Endothelial cell (in vitro differentiated cells): ENCODE data around the gene HOOK1. TPM values are rescaled to one million over a fixed set of nuclear protein-coding genes. Genes with fewer than 3 reads are reported as not detected.
"Not testable (repeated sequence)": the region's sequence is repeated elsewhere in the genome, so short reads cannot be mapped to it uniquely, and the experiment has no call there.

Experiments used
- DNase-seq: peaks from one replicate; pipeline ENCODE4 v3.0.0; 2021; ENCODE audit warnings: low spot score
- H3K27ac Mint-ChIP-seq: one replicate; pipeline ENCODE4 v1.8.0; 2021; ENCODE audit warnings: mixed read lengths, inconsistent platforms; ENCODE audit not compliant: unreplicated experiment
- H3K27me3 Mint-ChIP-seq: one replicate; pipeline ENCODE4 v1.8.0; 2021; ENCODE audit warnings: mild to moderate bottlenecking, moderate library complexity, mixed read lengths, inconsistent platforms; ENCODE audit not compliant: unreplicated experiment
- H3K36me3 Mint-ChIP-seq: one replicate; pipeline ENCODE4 v1.8.0; 2021; ENCODE audit warnings: mild to moderate bottlenecking, low read depth, mixed read lengths, inconsistent platforms; ENCODE audit not compliant: unreplicated experiment
- H3K4me1 Mint-ChIP-seq: one replicate; pipeline ENCODE4 v1.8.0; 2021; ENCODE audit warnings: mild to moderate bottlenecking, mixed read lengths, inconsistent platforms; ENCODE audit not compliant: unreplicated experiment
- H3K4me3 Mint-ChIP-seq: one replicate; pipeline ENCODE4 v1.8.0; 2021; ENCODE audit warnings: mild to moderate bottlenecking, mixed read lengths, inconsistent platforms; ENCODE audit not compliant: unreplicated experiment
- H3K9me3 Mint-ChIP-seq: one replicate; pipeline ENCODE4 v1.8.0; 2021; ENCODE audit warnings: mixed read lengths, inconsistent platforms; ENCODE audit not compliant: unreplicated experiment
- total RNA-seq: library from RNA; stranded (reverse); fragmentation: NEBNext Ultra II Directional; extraction: Animal tissue kit (Norgen Biotek cat#: 25700); gene quantifications from one replicate; pipeline ENCODE4 v1.2.1, GENCODE V29; 2021; ENCODE audit not compliant: unreplicated experiment
- TF ChIP-seq, protein P1 (sequence below): fragments of 200-600 bp; sonication (generic); IDR thresholded peaks from one replicate; pipeline ENCODE4 v1.5.0; 2021; ENCODE audit warnings: antibody characterized with exemption; ENCODE audit not compliant: unreplicated experiment

HOOK1 gene
- total RNA-seq, 1 donor from 2014 or later = 8.2 TPM

- Mint-ChIP-seq H3K4me3 (no peak overlapping the region), H3K9me3 (no peaks in the 10 kb centered on the region), H3K4me1 (peaks cover 13% of the 10 kb centered on the region), H3K27me3 (peaks cover 1% of the 10 kb centered on the region), H3K27ac (no peak overlapping the region), H3K36me3 (no peaks in the 10 kb centered on the region)
- DNase-seq = no peak
- TF ChIP-seq, protein P1, sequence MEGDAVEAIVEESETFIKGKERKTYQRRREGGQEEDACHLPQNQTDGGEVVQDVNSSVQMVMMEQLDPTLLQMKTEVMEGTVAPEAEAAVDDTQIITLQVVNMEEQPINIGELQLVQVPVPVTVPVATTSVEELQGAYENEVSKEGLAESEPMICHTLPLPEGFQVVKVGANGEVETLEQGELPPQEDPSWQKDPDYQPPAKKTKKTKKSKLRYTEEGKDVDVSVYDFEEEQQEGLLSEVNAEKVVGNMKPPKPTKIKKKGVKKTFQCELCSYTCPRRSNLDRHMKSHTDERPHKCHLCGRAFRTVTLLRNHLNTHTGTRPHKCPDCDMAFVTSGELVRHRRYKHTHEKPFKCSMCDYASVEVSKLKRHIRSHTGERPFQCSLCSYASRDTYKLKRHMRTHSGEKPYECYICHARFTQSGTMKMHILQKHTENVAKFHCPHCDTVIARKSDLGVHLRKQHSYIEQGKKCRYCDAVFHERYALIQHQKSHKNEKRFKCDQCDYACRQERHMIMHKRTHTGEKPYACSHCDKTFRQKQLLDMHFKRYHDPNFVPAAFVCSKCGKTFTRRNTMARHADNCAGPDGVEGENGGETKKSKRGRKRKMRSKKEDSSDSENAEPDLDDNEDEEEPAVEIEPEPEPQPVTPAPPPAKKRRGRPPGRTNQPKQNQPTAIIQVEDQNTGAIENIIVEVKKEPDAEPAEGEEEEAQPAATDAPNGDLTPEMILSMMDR = no peak
Measured at GRCh38 chr1:59917785-59918180, 103.0 kb downstream of the HOOK1 start.

- Mint-ChIP-seq H3K27ac (no peak overlapping the region), H3K36me3 (no peaks in the 10 kb centered on the region), H3K27me3 (no peaks in the 10 kb centered on the region), H3K4me3 (no peak overlapping the region), H3K4me1 (peaks cover 13% of the 10 kb centered on the region), H3K9me3 (no peaks in the 10 kb centered on the region)
- DNase-seq = no peak
- TF ChIP-seq, protein P1 = no peak
Measured at GRCh38 chr1:59919746-59920145, 105.0 kb downstream of the HOOK1 start.

DNA sequence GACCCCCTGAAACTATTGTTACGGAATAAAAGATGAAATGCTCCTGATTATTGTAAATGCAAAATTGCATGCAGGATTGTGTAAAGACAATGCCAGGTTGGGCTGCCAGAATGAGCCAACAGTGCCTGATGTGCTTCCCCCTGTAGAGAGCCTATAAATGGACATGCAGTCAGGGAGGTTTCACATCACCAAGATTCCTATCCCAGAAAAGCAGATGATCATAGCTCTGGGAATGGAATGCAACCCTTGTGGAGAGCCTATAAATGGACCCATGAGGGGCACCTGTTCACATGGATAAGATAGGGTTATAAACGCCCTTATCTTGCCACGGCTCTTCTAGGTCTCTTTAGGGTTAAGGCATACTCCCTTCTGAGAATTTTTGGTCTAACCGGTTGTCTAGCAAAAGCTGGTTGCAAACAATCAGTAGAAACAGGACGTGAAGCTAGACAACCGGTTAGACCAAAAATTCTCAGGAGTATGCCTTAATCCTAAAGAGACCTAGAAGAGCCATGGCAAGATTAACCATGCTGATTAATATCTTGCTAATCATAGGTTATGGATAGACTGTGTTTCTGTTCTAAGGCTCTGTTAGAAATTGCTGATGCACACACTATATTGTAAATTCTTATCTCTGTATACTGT is 106.6 kb downstream of the HOOK1 start:
- not testable (repeated sequence) for H3K9me3 Mint-ChIP-seq, H3K4me1 Mint-ChIP-seq, H3K4me3 Mint-ChIP-seq, H3K36me3 Mint-ChIP-seq, H3K27me3 Mint-ChIP-seq, DNase-seq, H3K27ac Mint-ChIP-seq

- peaks cover 1% of the 10 kb centered on the region for H3K27me3 Mint-ChIP-seq
- no peak overlapping the region for H3K4me3 Mint-ChIP-seq
- H3K9me3 Mint-ChIP-seq = no peaks in the 10 kb centered on the region
- TF ChIP-seq, protein P1 = no peak
- H3K4me1 Mint-ChIP-seq = no peaks in the 10 kb centered on the region
- H3K27ac Mint-ChIP-seq = no peak overlapping the region
- no peak for DNase-seq
- no peaks in the 10 kb centered on the region for H3K36me3 Mint-ChIP-seq
Measured at GRCh38 chr1:59924653-59925052, 109.9 kb downstream of the HOOK1 start.

Other genes starting within 250 kb of the HOOK1 start
- gene CYP2J2, start 111.8 kb downstream of the HOOK1 start, total RNA-seq = 0.64 TPM